SK-N-SH (cell line): ENCODE measurements around the gene ZNF385A. TPM values are rescaled to one million over a fixed set of nuclear protein-coding genes. Genes with fewer than 3 reads are reported as not detected.

ENCODE experiments used
- CTCF ChIA-PET: fragments of 300-600, 350-600 bp; formaldehyde crosslinking; extraction: SDS; loops from one replicate; lab custom pipeline; 2021; lab: Yijun Ruan, JAX
- POLR2A ChIA-PET: fragments of 350-600 bp; sonication (Branson Sonifier 250); formaldehyde crosslinking; extraction: SDS; loops from one replicate; lab custom pipeline; 2020; ENCODE audit warnings: antibody characterized with exemption, inconsistent platforms; lab: Yijun Ruan, JAX
- DNase-seq: peaks from one replicate; pipeline ENCODE4 v3.0.0; 2012
- H2AFZ ChIP-seq: fragments of 200-600 bp; sonication (generic); 2 replicates; pipeline ENCODE4 v1.8.1; 2016; ENCODE audit warnings: antibody characterized with exemption, mild to moderate bottlenecking, low read depth
- H3F3A ChIP-seq: fragments of 200-600 bp; sonication (generic); replicated peaks from 2 replicates; pipeline ENCODE3; 2016; ENCODE audit warnings: antibody characterized with exemption, mild to moderate bottlenecking; ENCODE audit not compliant: insufficient read depth
- H3K27ac ChIP-seq, 2 experiments: fragments of 200-500 bp in 1 of 2; fragments of 200-600 bp in 1 of 2; sonication (Bioruptor generic) in 1 of 2; sonication (generic), shearing (Covaris generic) in 1 of 2; 2 replicates each; pipeline versions ENCODE4 v1.5.1 to v1.6.1; 2014 to 2016; ENCODE audit warnings: low read depth in 2 of 2, inconsistent platforms in 1 of 2, low read length in 1 of 2, mild to moderate bottlenecking in 1 of 2, mixed read lengths in 1 of 2
- H3K27me3 ChIP-seq: fragments of 200-600 bp; sonication (generic), shearing (Covaris generic); 2 replicates; pipeline ENCODE4 v1.6.1; 2016; ENCODE audit warnings: mixed run types; ENCODE audit not compliant: insufficient read depth
- H3K36me3 ChIP-seq, 2 experiments: fragments of 200-500 bp in 1 of 2; fragments of 200-600 bp in 1 of 2; sonication (Bioruptor generic) in 1 of 2; sonication (generic) in 1 of 2; replicated peaks in 1 of 2; 2 replicates each; pipeline versions ENCODE3 to v1.5.1; 2014 to 2016; ENCODE audit warnings: low read length in 1 of 2, mild to moderate bottlenecking in 1 of 2; ENCODE audit not compliant: insufficient read depth in 2 of 2, control insufficient read depth in 1 of 2
- H3K4me1 ChIP-seq, 2 experiments: fragments of 200-500 bp in 1 of 2; fragments of 200-600 bp in 1 of 2; sonication (Bioruptor generic) in 1 of 2; sonication (generic), shearing (Covaris generic) in 1 of 2; 2 replicates each; pipeline versions ENCODE4 v1.5.1 to v1.6.1; 2014 to 2016; ENCODE audit warnings: low read depth in 1 of 2, low read length in 1 of 2, mixed run types in 1 of 2; ENCODE audit not compliant: insufficient read depth in 2 of 2, control insufficient read depth in 1 of 2
- H3K4me2 ChIP-seq: fragments of 200-600 bp; sonication (generic), shearing (Covaris generic); 2 replicates; pipeline ENCODE4 v1.6.1; 2017; ENCODE audit warnings: mixed run types
- H3K4me3 ChIP-seq, 2 experiments: fragments of 200-500 bp in 1 of 2; fragments of 200-600 bp in 1 of 2; sonication (Bioruptor generic) in 1 of 2; sonication (generic), shearing (Covaris generic) in 1 of 2; 2 replicates each; pipeline versions ENCODE4 v1.5.1 to v1.8.1; 2014 to 2016; ENCODE audit warnings: low read depth in 2 of 2, inconsistent platforms in 1 of 2, low read length in 1 of 2, mild to moderate bottlenecking in 1 of 2, mixed read lengths in 1 of 2, moderate library complexity in 1 of 2
- H3K79me2 ChIP-seq: fragments of 200-600 bp; sonication (generic); 2 replicates; pipeline ENCODE4 v1.8.1; 2017; ENCODE audit warnings: mild to moderate bottlenecking; ENCODE audit not compliant: insufficient read depth
- H3K9ac ChIP-seq: fragments of 200-600 bp; sonication (generic); 2 replicates; pipeline ENCODE4 v1.6.1; 2017; ENCODE audit warnings: mixed run types
- H3K9me2 ChIP-seq: fragments of 200-600 bp; sonication (generic); 2 replicates; pipeline ENCODE4 v1.6.1; 2017; ENCODE audit warnings: mixed run types
- H3K9me3 ChIP-seq: fragments of 200-600 bp; sonication (generic); 2 replicates; pipeline ENCODE4 v1.6.1; 2017; ENCODE audit warnings: mixed run types, mild to moderate bottlenecking, moderate library complexity
- H4K20me1 ChIP-seq: fragments of 200-600 bp; sonication (generic); 2 replicates; pipeline ENCODE4 v1.6.1; 2017; ENCODE audit warnings: mild to moderate bottlenecking, mixed run types; ENCODE audit not compliant: insufficient read depth
- FOSL2 ChIP-seq: IDR thresholded peaks from 2 replicates; pipeline ENCODE4 v1.4.0; 2012; ENCODE audit warnings: low read depth, mild to moderate bottlenecking, moderate library complexity, borderline replicate concordance
- FOXM1 ChIP-seq: IDR thresholded peaks from 2 replicates; pipeline ENCODE4 v1.4.0; 2012; ENCODE audit warnings: low read depth, mild to moderate bottlenecking
- GABPA ChIP-seq: IDR thresholded peaks from 2 replicates; pipeline ENCODE4 v1.4.0; 2012; ENCODE audit warnings: low read depth, mild to moderate bottlenecking
- JUND ChIP-seq: IDR thresholded peaks from 2 replicates; pipeline ENCODE4 v1.4.0; 2012
- MXI1 ChIP-seq: IDR thresholded peaks from 2 replicates; pipeline ENCODE4 v1.6.1; 2012; ENCODE audit warnings: mild to moderate bottlenecking, low read depth, low read length, improper control_type of control experiment
- NFIC ChIP-seq: IDR thresholded peaks from 2 replicates; pipeline ENCODE4 v1.4.0; 2012; ENCODE audit warnings: borderline replicate concordance
- RXRA ChIP-seq: IDR thresholded peaks from 2 replicates; pipeline ENCODE4 v1.4.0; 2012; ENCODE audit warnings: low read depth, mild to moderate bottlenecking, borderline replicate concordance
- TAF1 ChIP-seq: IDR thresholded peaks from 2 replicates; pipeline ENCODE4 v1.6.1; 2012; ENCODE audit warnings: low read depth, mild to moderate bottlenecking, low read length, moderate library complexity, borderline replicate concordance
- YY1 ChIP-seq: IDR thresholded peaks from 2 replicates; pipeline ENCODE4 v1.4.0; 2012; ENCODE audit warnings: low read depth, mild to moderate bottlenecking
- WGBS: methylation state at CpG from one replicate; pipeline ENCODE4 v1.1.6; 2017; ENCODE audit warnings: low lambda C conversion rate; 5-methylcytosine and 5-hydroxymethylcytosine counted together
- polyA plus RNA-seq, 3 experiments: library from polyadenylated mRNA; depleted of rRNA; stranded (reverse); fragments of >200 nt; gene quantifications; 2 replicates each; pipeline ENCODE4 v1.2.3, GENCODE V29; 2012
- TF ChIP-seq, protein P1 (sequence below): IDR thresholded peaks from 2 replicates; pipeline ENCODE4 v1.6.1; 2012; ENCODE audit warnings: mild to moderate bottlenecking, low read depth, low read length, moderate library complexity
- TF ChIP-seq, protein P2 (sequence below): fragments of 200-600 bp; sonication (generic); IDR thresholded peaks from 2 replicates; pipeline ENCODE4 v1.6.1; 2017; ENCODE audit warnings: antibody characterized with exemption, mild to moderate bottlenecking, moderate library complexity
- TF ChIP-seq, protein P3 (sequence below): IDR thresholded peaks from 2 replicates; pipeline ENCODE4 v1.4.0; 2012; ENCODE audit warnings: low read depth, borderline replicate concordance
- TF ChIP-seq, protein P4 (sequence below): IDR thresholded peaks from 2 replicates; pipeline ENCODE4 v1.4.0; 2012; ENCODE audit warnings: low read depth
- TF ChIP-seq, protein P5 (sequence below): fragments of 150-350 bp; IDR thresholded peaks from 2 replicates; pipeline ENCODE4 v1.6.1; 2016; ENCODE audit warnings: mild to moderate bottlenecking, low read depth, low read length

Gene ZNF385A
- polyA plus RNA-seq, 1 of the 3 experiments (the other 2 are of a cell fraction), result 2.6 TPM

DNA sequence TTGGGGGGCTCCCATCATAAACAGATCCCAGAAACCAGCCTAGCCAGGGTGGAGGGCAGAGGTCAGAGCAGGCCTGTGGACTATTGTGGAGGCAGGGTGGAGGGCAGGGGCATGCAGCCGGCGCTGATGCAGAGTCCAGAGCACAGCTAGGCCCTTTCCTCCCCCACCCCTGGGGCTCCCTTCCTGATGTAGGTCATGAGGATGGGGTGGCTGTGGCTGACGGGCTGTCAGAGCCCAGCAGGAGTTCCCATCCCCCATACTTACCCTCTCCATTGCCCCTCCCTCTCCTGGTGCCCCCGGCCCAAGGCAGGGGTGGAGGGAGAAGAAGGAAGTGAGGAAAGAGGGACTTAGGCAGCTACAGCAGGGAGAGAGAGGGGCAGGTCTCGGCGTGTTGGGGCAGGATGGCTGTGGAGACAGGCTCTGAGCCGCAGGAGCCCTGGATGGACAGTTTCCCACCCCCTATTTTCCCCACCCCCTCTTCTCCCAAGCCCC is 5.7 kb upstream of the ZNF385A start:
- H3K4me3 ChIP-seq, result no peak overlapping the region; a peak in 1 of 4 replicates
- no peaks in the 10 kb centered on the region for H4K20me1 ChIP-seq
- no peaks in the 10 kb centered on the region for H3K9me3 ChIP-seq
- H3K4me2 ChIP-seq, result no peak overlapping the region
- H3K27ac ChIP-seq, result no peak overlapping the region
- H3K9ac ChIP-seq, result no peak overlapping the region
- CTCF ChIA-PET, result interaction anchor here (0.6 to 3.9 kb wide), 5 partner anchors 9 to 57 kb away, joined by 3 to 23 read pairs (median 5); no protein-coding TSS in a partner anchor
- TF ChIP-seq FOXM1 (no peak), YY1 (no peak), MXI1 (no peak), TAF1 (no peak), RXRA (no peak), NFIC (no peak)
- TF ChIP-seq, protein P1, sequence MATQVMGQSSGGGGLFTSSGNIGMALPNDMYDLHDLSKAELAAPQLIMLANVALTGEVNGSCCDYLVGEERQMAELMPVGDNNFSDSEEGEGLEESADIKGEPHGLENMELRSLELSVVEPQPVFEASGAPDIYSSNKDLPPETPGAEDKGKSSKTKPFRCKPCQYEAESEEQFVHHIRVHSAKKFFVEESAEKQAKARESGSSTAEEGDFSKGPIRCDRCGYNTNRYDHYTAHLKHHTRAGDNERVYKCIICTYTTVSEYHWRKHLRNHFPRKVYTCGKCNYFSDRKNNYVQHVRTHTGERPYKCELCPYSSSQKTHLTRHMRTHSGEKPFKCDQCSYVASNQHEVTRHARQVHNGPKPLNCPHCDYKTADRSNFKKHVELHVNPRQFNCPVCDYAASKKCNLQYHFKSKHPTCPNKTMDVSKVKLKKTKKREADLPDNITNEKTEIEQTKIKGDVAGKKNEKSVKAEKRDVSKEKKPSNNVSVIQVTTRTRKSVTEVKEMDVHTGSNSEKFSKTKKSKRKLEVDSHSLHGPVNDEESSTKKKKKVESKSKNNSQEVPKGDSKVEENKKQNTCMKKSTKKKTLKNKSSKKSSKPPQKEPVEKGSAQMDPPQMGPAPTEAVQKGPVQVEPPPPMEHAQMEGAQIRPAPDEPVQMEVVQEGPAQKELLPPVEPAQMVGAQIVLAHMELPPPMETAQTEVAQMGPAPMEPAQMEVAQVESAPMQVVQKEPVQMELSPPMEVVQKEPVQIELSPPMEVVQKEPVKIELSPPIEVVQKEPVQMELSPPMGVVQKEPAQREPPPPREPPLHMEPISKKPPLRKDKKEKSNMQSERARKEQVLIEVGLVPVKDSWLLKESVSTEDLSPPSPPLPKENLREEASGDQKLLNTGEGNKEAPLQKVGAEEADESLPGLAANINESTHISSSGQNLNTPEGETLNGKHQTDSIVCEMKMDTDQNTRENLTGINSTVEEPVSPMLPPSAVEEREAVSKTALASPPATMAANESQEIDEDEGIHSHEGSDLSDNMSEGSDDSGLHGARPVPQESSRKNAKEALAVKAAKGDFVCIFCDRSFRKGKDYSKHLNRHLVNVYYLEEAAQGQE, result no peak
- H3K36me3 ChIP-seq, result peaks cover 0 to 8% of the 10 kb centered on the region in 2 experiments
- POLR2A ChIA-PET, result no interaction called here
- H3K9me2 ChIP-seq, result no peaks in the 10 kb centered on the region
- no peaks in the 10 kb centered on the region for H3K27me3 ChIP-seq
- DNase-seq, result no peak
- no peak overlapping the region for H2AFZ ChIP-seq
- WGBS, result 90% methylated on average over 6 of the region's 7 CpGs
- peaks cover 6% of the 10 kb centered on the region for H3F3A ChIP-seq
- H3K79me2 ChIP-seq, result no peaks in the 10 kb centered on the region
- H3K4me1 ChIP-seq, result peaks cover 0 to 36% of the 10 kb centered on the region in 2 experiments; a peak in 1 of 4 replicates

DNA sequence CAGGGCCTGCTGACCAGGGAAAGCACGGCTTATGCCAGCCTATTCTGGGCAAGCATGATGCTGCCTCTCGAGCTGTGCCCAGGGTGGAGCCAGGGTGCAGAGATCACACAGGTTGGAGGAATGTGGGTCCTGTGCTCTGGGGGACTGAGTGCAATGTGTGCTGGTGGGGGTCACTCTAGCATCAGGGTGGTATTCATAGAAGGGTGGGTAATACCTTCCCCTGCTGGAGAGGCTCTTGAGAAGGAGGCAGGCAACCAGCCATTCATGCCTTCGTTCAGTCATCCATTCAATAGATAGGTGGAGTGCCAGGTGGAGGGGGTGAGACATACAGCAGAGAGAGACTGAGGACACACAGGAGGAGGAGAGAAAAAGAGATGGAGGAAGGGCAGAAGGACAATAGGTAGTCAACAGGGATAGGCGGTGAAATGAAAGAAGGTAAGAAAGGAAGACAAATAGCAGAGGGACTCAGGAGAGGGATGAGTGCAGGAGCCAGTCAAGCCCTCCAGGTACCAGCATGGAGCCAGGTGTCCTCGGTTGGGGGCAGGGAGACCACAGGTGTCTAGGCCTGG is 5.2 kb upstream of the ZNF385A start:
- no peak overlapping the region for H3K27ac ChIP-seq
- H3K9me2 ChIP-seq, result no peaks in the 10 kb centered on the region
- POLR2A ChIA-PET, result no interaction called here
- TF ChIP-seq, protein P2, sequence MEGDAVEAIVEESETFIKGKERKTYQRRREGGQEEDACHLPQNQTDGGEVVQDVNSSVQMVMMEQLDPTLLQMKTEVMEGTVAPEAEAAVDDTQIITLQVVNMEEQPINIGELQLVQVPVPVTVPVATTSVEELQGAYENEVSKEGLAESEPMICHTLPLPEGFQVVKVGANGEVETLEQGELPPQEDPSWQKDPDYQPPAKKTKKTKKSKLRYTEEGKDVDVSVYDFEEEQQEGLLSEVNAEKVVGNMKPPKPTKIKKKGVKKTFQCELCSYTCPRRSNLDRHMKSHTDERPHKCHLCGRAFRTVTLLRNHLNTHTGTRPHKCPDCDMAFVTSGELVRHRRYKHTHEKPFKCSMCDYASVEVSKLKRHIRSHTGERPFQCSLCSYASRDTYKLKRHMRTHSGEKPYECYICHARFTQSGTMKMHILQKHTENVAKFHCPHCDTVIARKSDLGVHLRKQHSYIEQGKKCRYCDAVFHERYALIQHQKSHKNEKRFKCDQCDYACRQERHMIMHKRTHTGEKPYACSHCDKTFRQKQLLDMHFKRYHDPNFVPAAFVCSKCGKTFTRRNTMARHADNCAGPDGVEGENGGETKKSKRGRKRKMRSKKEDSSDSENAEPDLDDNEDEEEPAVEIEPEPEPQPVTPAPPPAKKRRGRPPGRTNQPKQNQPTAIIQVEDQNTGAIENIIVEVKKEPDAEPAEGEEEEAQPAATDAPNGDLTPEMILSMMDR, result no peak
- no peak for TF ChIP-seq GABPA
- TF ChIP-seq, protein P3, sequence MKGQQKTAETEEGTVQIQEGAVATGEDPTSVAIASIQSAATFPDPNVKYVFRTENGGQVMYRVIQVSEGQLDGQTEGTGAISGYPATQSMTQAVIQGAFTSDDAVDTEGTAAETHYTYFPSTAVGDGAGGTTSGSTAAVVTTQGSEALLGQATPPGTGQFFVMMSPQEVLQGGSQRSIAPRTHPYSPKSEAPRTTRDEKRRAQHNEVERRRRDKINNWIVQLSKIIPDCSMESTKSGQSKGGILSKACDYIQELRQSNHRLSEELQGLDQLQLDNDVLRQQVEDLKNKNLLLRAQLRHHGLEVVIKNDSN, result no peak
- TF ChIP-seq FOSL2, result no peak
- no peak for TF ChIP-seq NFIC
- TF ChIP-seq, protein P4, sequence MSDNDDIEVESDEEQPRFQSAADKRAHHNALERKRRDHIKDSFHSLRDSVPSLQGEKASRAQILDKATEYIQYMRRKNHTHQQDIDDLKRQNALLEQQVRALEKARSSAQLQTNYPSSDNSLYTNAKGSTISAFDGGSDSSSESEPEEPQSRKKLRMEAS, result no peak
- TF ChIP-seq, protein P5, sequence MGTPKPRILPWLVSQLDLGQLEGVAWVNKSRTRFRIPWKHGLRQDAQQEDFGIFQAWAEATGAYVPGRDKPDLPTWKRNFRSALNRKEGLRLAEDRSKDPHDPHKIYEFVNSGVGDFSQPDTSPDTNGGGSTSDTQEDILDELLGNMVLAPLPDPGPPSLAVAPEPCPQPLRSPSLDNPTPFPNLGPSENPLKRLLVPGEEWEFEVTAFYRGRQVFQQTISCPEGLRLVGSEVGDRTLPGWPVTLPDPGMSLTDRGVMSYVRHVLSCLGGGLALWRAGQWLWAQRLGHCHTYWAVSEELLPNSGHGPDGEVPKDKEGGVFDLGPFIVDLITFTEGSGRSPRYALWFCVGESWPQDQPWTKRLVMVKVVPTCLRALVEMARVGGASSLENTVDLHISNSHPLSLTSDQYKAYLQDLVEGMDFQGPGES, result no peak
- TF ChIP-seq JUND, result no peak
- no peaks in the 10 kb centered on the region for H4K20me1 ChIP-seq
- no peaks in the 10 kb centered on the region for H3K79me2 ChIP-seq
- no peaks in the 10 kb centered on the region for H3K9me3 ChIP-seq
- no peaks in the 10 kb centered on the region for H3K27me3 ChIP-seq
- DNase-seq, result no peak
- no peak overlapping the region for H3K4me2 ChIP-seq
- H3K36me3 ChIP-seq, result peaks cover 0 to 4% of the 10 kb centered on the region in 2 experiments
- CTCF ChIA-PET, result interaction anchor here (0.6 to 3.9 kb wide), 4 partner anchors 9 to 57 kb away, joined by 3 to 23 read pairs (median 4); no protein-coding TSS in a partner anchor
- H3F3A ChIP-seq, result peaks cover 6% of the 10 kb centered on the region
- peaks cover 0 to 41% of the 10 kb centered on the region in 2 experiments; a peak in 1 of 4 replicates for H3K4me1 ChIP-seq
- no peak overlapping the region for H3K4me3 ChIP-seq
- no peak overlapping the region for H3K9ac ChIP-seq
- WGBS, result 97% methylated on average over 5 of the region's 5 CpGs
- no peak overlapping the region for H2AFZ ChIP-seq
